ENCODE measurements around the gene XPO4. TPM values are rescaled to one million over a fixed set of nuclear protein-coding genes. Genes with fewer than 3 reads are reported as not detected.

The XPO4 gene
- total RNA-seq, 1 donor = 19.5 TPM

GRCh38 chr13:20808874-20809273 lies 93.7 kb downstream of the XPO4 start:
- no peak overlapping the region for H3K4me2 ChIP-seq (ENCODE audit: insufficient read depth, low read length)
- peaks cover 18% of the 10 kb centered on the region for H3K36me3 ChIP-seq (ENCODE audit: insufficient read depth, low read length)
- H3K79me2 ChIP-seq (ENCODE audit: insufficient read depth, low read length) = no peaks in the 10 kb centered on the region
- H3K9me3 ChIP-seq (ENCODE audit: low read depth, low read length) = no peaks in the 10 kb centered on the region
- H3K27me3 ChIP-seq (ENCODE audit: insufficient read depth, low read length) = no peaks in the 10 kb centered on the region
- H3K4me1 ChIP-seq (ENCODE audit: insufficient read depth, low read length) = peaks cover 8% of the 10 kb centered on the region
- no peak overlapping the region for H2AFZ ChIP-seq (ENCODE audit: low read length)
- H4K20me1 ChIP-seq (ENCODE audit: insufficient read depth, low read length) = peaks cover 2% of the 10 kb centered on the region
- H3K4me3 ChIP-seq (ENCODE audit: insufficient read depth, low read length) = no peak overlapping the region
- no peak overlapping the region for H3K27ac ChIP-seq (ENCODE audit: low read depth, low read length)
- no peak for DNase-seq (ENCODE audit: insufficient read length, low spot score, missing footprints)
- TF ChIP-seq CTCF (IDR thresholded peaks at IDR 0.05; ENCODE audit: extremely low read depth, low read depth, low read length) = no peak

DNA sequence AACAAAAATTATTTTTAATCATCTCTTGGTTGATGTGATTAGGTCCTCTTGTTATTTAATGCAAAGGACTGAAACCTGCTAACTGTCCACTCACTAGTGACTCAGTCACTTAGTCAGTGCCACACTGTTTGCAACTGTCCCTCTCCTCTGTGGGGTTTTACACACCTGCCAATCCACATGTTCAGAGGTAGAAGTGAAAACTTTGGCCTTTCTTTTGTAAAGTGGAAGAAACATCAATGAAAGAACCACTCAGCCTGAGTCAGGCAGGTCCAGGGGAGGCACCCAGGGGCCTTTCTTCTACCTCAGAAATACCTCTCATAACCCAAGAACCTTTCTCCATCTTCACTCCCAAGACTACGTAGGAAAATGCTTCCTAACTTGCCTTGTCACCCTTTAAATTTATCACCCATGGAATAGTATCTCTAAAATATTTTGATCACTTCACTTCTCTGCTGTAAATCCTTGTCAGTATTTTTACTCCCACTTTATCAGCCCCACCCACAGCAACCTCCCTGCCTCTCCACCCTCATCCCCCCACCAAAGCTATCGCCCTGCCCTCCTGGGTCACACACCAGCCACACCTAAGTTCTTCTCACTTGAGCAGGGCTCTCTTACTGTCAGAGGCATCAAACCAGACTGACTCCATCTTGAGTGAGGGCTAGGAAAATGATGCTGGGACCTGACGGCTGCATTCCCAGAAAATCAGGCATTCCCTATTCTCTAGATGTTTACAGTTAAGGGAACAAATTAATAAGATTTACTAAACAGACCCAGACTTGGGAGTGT lies 99.2 kb downstream of the XPO4 start:
- no peaks in the 10 kb centered on the region for H3K27me3 ChIP-seq (ENCODE audit: insufficient read depth, low read length)
- peaks cover 16% of the 10 kb centered on the region for H3K36me3 ChIP-seq (ENCODE audit: insufficient read depth, low read length)
- DNase-seq (ENCODE audit: insufficient read length, low spot score, missing footprints) = no peak
- H2AFZ ChIP-seq (ENCODE audit: low read length) = no peak overlapping the region
- TF ChIP-seq CTCF (IDR thresholded peaks at IDR 0.05; ENCODE audit: extremely low read depth, low read depth, low read length) = no peak
- H4K20me1 ChIP-seq (ENCODE audit: insufficient read depth, low read length) = no peaks in the 10 kb centered on the region
- H3K9me3 ChIP-seq (ENCODE audit: low read depth, low read length) = no peaks in the 10 kb centered on the region
- no peaks in the 10 kb centered on the region for H3K4me1 ChIP-seq (ENCODE audit: insufficient read depth, low read length)
- no peak overlapping the region for H3K4me2 ChIP-seq (ENCODE audit: insufficient read depth, low read length)
- no peaks in the 10 kb centered on the region for H3K79me2 ChIP-seq (ENCODE audit: insufficient read depth, low read length)
- H3K4me3 ChIP-seq (ENCODE audit: insufficient read depth, low read length) = no peak overlapping the region
- H3K27ac ChIP-seq (ENCODE audit: low read depth, low read length) = no peak overlapping the region

GRCh38 chr13:20801707-20802106 lies 100.8 kb downstream of the XPO4 start:
- Histone ChIP-seq H3K4me3 (ENCODE audit: insufficient read depth, low read length) (no peak overlapping the region), H3K4me1 (ENCODE audit: insufficient read depth, low read length) (peaks cover 7% of the 10 kb centered on the region), H4K20me1 (ENCODE audit: insufficient read depth, low read length) (no peaks in the 10 kb centered on the region), H3K36me3 (ENCODE audit: insufficient read depth, low read length) (peaks cover 5% of the 10 kb centered on the region), H3K79me2 (ENCODE audit: insufficient read depth, low read length) (no peaks in the 10 kb centered on the region), H3K27me3 (ENCODE audit: insufficient read depth, low read length) (no peaks in the 10 kb centered on the region), H3K27ac (ENCODE audit: low read depth, low read length) (no peak overlapping the region), H3K4me2 (ENCODE audit: insufficient read depth, low read length) (no peak overlapping the region), H2AFZ (ENCODE audit: low read length) (no peak overlapping the region), H3K9me3 (ENCODE audit: low read depth, low read length) (no peaks in the 10 kb centered on the region)
- no peak for TF ChIP-seq CTCF (IDR thresholded peaks at IDR 0.05; ENCODE audit: extremely low read depth, low read depth, low read length)
- no peak for DNase-seq (ENCODE audit: insufficient read length, low spot score, missing footprints)

DNA sequence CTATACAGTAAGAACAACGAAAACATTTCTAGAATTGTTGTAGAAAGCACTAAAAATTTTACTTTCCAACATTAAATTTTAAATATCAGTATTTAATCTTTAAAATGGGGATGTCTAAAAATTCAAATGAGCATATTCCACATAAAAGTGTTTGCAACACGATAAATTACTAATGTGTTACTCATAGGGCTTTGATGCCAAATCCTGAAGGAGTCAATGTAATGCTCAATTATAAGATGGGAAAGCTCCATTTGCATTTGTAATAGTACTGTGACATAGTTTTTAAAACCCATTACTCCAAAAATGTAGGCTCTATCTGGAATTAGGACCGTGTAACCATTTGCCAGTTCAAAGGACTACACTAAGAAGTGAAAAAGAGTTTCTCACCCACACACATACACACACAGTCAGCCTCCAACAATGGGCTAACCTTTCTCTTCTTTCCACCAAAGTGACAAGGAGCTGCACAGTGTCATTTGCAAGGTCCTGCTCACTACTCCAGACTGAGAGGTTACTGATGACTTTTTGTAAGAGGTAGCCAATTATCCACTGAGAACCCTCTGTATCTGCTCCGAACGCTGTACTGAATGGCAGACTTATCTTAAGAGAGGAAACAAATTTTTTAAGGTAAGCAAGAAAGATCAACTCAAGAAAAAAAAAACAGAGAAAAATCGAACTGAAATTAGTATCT lies 102.7 kb downstream of the XPO4 start:
- TF ChIP-seq CTCF (IDR thresholded peaks at IDR 0.05; ENCODE audit: extremely low read depth, low read depth, low read length) = no peak
- Histone ChIP-seq H3K27ac (ENCODE audit: low read depth, low read length) (no peak overlapping the region), H3K9me3 (ENCODE audit: low read depth, low read length) (no peaks in the 10 kb centered on the region), H3K79me2 (ENCODE audit: insufficient read depth, low read length) (no peaks in the 10 kb centered on the region), H3K4me2 (ENCODE audit: insufficient read depth, low read length) (no peak overlapping the region), H4K20me1 (ENCODE audit: insufficient read depth, low read length) (no peaks in the 10 kb centered on the region), H3K4me3 (ENCODE audit: insufficient read depth, low read length) (no peak overlapping the region), H3K4me1 (ENCODE audit: insufficient read depth, low read length) (peaks cover 7% of the 10 kb centered on the region), H3K36me3 (ENCODE audit: insufficient read depth, low read length) (peaks cover 14% of the 10 kb centered on the region), H3K27me3 (ENCODE audit: insufficient read depth, low read length) (no peaks in the 10 kb centered on the region), H2AFZ (ENCODE audit: low read length) (no peak overlapping the region)
- no peak for DNase-seq (ENCODE audit: insufficient read length, low spot score, missing footprints)
